ENCODE results near the gene NFATC3.

NFATC3 gene

DNA sequence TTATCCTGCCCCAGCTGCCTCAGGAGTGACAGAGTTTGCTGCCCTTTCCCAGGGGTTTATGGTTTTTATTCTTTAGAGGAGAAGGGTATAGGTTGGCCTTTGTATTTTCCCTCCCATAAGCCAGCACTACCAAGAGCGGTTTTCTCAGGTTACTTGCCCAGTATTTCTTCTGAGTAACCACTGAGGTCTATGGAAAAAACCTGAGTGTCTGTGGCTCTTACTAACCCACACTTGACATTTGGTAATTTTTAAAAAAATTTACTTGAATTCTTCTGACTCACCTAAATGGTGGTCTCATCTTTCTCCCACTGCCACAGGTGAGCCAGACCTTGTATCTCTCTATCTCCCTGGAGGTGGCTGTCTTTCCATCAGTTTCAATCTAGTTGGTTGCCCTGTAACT, 185.2 kb downstream of the NFATC3 start:
- Histone ChIP-seq H3K36me3 (peaks cover 79% of the 10 kb centered on the region), H3K9ac (no peak overlapping the region), H3K4me1 (peaks cover 54% of the 10 kb centered on the region), H4K20me1 (peaks cover 98% of the 10 kb centered on the region), H3K4me3 (no peak overlapping the region), H3K4me2 (no peak overlapping the region), H3K27me3 (no peaks in the 10 kb centered on the region), H3K9me3 (no peaks in the 10 kb centered on the region), H3K27ac (no peak overlapping the region)
- TF ChIP-seq Cebpa-rat (IDR thresholded peaks at IDR 0.05): no peak

DNA sequence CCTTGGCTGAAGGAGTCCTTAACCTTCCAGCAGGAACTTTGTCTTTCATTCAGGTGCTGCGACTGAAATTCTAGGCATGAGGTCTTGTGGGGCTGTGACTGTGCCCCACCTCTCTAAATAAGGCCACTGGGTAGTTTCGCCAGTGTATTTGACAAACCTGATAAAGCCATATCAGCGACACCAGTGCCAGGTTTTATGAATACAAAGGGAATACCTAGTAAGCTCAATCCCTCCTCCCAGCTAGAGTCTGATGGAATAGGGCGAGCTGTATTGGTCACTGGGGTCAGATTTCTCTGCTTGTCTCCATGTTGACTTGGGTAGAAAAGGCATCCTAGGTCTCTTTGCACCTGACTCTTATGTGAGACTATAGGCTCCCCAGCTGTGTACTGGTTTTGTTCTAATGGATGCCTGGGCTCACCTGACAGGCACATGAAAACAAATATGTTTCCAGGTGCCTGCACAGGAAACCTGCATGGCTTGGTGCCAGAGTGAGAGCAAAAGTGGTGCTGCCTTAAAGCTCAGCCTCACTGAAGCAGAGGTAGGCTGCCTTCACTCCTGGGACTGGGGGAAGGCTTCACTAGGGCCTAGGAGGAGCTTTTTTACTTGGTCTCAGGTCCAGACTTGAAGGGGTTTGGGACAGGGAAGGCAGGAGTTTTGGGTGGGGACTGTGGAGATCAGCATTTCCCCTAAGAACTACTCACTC, 187.5 kb downstream of the NFATC3 start:
- H4K20me1 ChIP-seq: peaks cover 90% of the 10 kb centered on the region

DNA sequence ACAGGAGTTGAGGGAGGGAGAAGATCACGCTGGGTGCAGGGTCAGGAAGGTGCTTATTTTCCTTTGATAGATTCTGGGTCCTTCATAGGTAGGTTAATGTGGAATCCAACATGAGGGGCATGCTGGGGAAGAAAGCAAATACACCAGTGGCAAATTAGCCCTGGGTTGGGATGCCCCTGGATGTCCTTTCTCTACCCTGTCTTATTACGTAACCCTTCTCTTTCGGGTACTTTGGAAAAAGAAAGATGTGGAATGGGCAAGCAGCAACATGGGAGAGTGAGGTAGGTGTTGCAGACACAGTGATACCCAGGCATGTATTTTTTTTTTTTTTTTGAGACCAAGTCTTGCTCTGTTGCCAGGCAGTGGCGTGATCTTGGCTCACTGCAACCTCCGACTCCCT, 188.3 kb downstream of the NFATC3 start:
- H3K27me3 ChIP-seq: no peaks in the 10 kb centered on the region

More for the DNA sequence above, 187.5 kb downstream of the NFATC3 start:
- peaks cover 90% of the 10 kb centered on the region for H3K36me3 ChIP-seq
- H3K27me3 ChIP-seq: no peaks in the 10 kb centered on the region
- TF ChIP-seq Cebpa-rat (IDR thresholded peaks at IDR 0.05): no peak
- no peak overlapping the region for H3K27ac ChIP-seq
- H3K4me2 ChIP-seq: 0 out of 2 replicates have a peak overlapping the region, but pooled peaks have one; percentile 4
- H3K4me1 ChIP-seq: peaks cover 40% of the 10 kb centered on the region
- no peak overlapping the region for H3K9ac ChIP-seq
- H3K9me3 ChIP-seq: no peaks in the 10 kb centered on the region
- no peak overlapping the region for H3K4me3 ChIP-seq

DNA sequence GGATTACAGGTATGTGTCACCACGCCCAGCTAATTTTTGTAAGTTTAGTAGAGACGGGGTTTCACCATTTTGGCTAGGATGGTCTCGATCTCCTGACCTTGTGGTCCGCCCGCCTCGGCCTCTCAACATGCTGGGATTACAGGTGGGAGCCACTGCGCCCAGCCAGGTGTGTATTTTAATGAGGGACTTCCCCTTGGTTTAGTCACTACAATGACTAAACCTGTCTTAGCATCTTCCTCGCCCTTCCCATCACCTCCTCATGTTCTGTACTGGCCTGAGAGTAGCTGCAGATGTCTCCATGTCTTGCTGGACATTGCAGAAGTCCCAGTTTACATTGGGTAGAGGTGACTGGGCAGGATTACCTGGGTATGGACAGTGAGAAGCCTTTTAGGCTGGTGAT, 188.7 kb downstream of the NFATC3 start:
- no peaks in the 10 kb centered on the region for H3K27me3 ChIP-seq
- no peaks in the 10 kb centered on the region; the same call in 1 of the 2 replicates for H3K9me3 ChIP-seq
- peaks cover 28% of the 10 kb centered on the region; the same call in 1 of the 2 replicates for H3K4me1 ChIP-seq
- TF ChIP-seq Cebpa-rat (IDR thresholded peaks at IDR 0.05): no peak
- H3K4me3 ChIP-seq: no peak overlapping the region
- peaks cover 87% of the 10 kb centered on the region for H3K36me3 ChIP-seq
- H3K9ac ChIP-seq: no peak overlapping the region
- H3K27ac ChIP-seq: no peak overlapping the region
- H4K20me1 ChIP-seq: peaks cover 78% of the 10 kb centered on the region
- H3K4me2 ChIP-seq: no peak overlapping the region

More for the DNA sequence above, 188.3 kb downstream of the NFATC3 start:
- Histone ChIP-seq H3K4me3 (no peak overlapping the region), H3K9me3 (no peaks in the 10 kb centered on the region), H3K27ac (no peak overlapping the region), H3K4me1 (peaks cover 32% of the 10 kb centered on the region), H3K9ac (no peak overlapping the region), H3K36me3 (peaks cover 89% of the 10 kb centered on the region), H4K20me1 (peaks cover 82% of the 10 kb centered on the region), H3K4me2 (no peak overlapping the region)
- TF ChIP-seq Cebpa-rat (IDR thresholded peaks at IDR 0.05): no peak

DNA sequence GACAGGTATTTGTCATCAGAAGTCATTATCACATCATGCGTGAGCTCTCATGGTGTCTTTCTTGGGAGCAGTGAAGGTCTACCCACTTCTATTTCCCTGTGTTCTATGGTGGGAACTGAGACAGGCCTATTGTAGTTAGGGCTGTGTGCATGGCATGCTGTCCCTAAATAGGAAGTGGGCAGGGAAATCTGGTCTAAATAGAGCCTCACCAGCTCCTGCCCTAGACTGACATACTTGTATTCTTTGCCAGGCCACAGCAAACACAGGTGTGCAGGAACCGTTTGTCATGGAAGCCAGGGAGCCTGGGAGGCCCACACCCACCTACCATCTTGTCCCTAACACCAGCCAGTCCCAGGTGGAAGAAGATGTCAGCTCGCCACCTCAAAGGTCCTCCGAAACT, 189.3 kb downstream of the NFATC3 start:
- Histone ChIP-seq H3K4me2 (no peak overlapping the region), H4K20me1 (peaks cover 72% of the 10 kb centered on the region), H3K27ac (no peak overlapping the region)

DNA sequence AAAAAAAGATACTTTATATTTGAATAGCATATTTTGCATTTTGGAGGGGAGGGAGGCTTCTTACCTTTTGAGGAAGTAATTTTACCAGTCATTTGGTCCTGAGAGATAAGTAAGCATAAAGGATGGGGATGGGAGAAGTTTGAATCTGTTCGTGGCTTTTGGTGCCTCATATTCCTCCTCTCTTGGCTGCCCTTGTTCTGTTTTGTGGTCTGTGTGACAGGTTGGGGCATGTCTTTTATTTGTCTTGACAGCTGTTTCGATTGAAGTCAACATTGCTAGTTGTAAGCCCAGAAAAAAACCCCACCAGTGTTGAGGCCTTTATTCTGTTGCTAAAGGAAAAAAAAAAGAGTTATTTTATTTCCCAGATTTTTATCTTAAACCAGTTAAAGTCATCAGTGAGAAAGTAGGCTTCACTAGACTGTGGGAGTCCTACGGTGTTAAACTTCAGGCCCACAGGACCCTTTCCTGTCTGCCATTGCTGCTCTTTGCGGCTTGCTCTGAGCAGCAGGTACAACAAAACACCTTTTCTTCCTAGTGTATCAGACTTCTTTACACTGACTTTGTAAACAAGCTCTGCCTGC, 190.5 kb downstream of the NFATC3 start:
- Histone ChIP-seq H3K27me3 (no peaks in the 10 kb centered on the region), H4K20me1 (peaks cover 60% of the 10 kb centered on the region), H3K9me3 (no peaks in the 10 kb centered on the region; the same call in 1 of the 2 replicates), H3K9ac (peak overlapping the region; percentile 26; the same call in 1 of the 2 replicates), H3K4me1 (peaks cover 37% of the 10 kb centered on the region), H3K4me3 (no peak overlapping the region), H3K36me3 (peaks cover 90% of the 10 kb centered on the region), H3K4me2 (peak overlapping the region; percentile 10; the same call in 1 of the 2 replicates), H3K27ac (no peak overlapping the region)
- no peak for TF ChIP-seq Cebpa-rat (IDR thresholded peaks at IDR 0.05)

More for the DNA sequence above, 189.3 kb downstream of the NFATC3 start:
- H3K9ac ChIP-seq: no peak overlapping the region
- no peaks in the 10 kb centered on the region for H3K27me3 ChIP-seq
- H3K4me1 ChIP-seq: peaks cover 28% of the 10 kb centered on the region; the same call in 1 of the 2 replicates
- no peaks in the 10 kb centered on the region; the same call in 1 of the 2 replicates for H3K9me3 ChIP-seq
- no peak for TF ChIP-seq Cebpa-rat (IDR thresholded peaks at IDR 0.05)
- H3K36me3 ChIP-seq: peaks cover 87% of the 10 kb centered on the region
- H3K4me3 ChIP-seq: no peak overlapping the region

DNA sequence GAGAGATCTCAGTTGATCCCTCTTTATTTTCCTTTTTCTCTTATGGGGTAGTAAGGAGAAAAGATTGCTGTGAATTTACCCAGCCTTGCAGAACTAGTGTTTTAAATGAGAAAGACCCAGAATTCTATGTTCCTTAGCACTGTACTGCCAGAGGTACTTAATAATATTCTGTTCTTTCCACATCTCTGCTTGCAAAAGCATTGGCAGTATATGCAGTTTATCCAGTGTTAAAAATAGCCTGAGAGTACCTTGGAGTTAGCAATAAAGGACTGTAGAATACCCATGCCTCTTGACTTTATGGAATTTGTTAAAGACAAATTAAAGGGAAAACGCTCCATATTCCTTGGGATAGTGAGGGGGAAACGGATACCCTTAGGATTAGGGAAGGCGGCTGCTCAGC, 191.1 kb downstream of the NFATC3 start:
- H3K4me3 ChIP-seq: no peak overlapping the region
- peak overlapping the region; percentile 10; the same call in 1 of the 2 replicates for H3K4me2 ChIP-seq
- H3K27me3 ChIP-seq: no peaks in the 10 kb centered on the region
- peaks cover 90% of the 10 kb centered on the region for H3K36me3 ChIP-seq
- no peak overlapping the region for H3K27ac ChIP-seq
- no peak for TF ChIP-seq Cebpa-rat (IDR thresholded peaks at IDR 0.05)
- H3K4me1 ChIP-seq: peaks cover 43% of the 10 kb centered on the region
- H3K9me3 ChIP-seq: no peaks in the 10 kb centered on the region; the same call in 1 of the 2 replicates
- peaks cover 55% of the 10 kb centered on the region for H4K20me1 ChIP-seq
- peak overlapping the region; percentile 26; the same call in 1 of the 2 replicates for H3K9ac ChIP-seq

All from BLaER1 (cell line).